ENCODE measurements around the gene PATJ. TPM values are rescaled to one million over a fixed set of nuclear protein-coding genes. Genes with fewer than 3 reads are reported as not detected.

PATJ gene
- polyA plus RNA-seq, 4 donors: 11.5 to 41.5 (median 16.2) TPM

DNA sequence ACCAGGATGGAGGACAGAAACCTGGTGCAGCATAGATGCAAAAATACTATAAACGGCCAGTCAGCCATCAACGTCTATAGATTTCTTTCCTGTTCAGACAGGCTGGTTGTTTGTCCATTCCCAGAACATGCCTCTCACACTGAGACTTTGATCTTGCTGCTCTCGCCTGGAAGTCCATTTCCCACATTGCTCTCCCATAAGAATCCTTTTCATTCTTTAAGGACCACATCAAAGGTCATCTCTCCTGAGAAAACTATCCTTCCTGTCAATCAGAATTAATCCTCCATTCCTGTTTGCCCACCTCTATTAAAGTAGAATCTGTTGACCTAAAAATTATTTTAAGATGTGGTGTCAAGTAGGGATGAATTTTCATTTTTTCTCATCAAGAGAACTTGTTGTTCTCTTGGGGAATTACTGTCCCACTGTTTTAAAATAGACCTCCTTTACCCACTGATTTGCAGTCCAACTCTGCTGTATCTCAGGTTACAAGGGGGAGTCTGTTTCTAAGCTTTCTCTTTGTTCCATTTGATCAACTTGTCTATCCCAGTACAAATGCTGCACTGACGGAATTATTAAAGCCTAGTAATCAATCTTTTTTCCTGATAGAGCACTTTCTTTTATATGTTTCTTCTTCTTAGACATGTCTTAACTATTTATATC is 172.7 kb downstream of the PATJ start:
- 77 to 83% (median 80%) methylated on average over 4 of the region's 4 CpGs for WGBS, 3 donors
- no peak for FAIRE-seq
- DNase-seq: no peak
- H3K4me1 ChIP-seq (ENCODE audit: control insufficient read depth in 3 of 3, insufficient read depth in 2 of 3, low read depth in 1 of 3, low read length in 2 of 3): no peaks in the 10 kb centered on the region
- no peak overlapping the region for H3K27ac ChIP-seq (ENCODE audit: low read depth in 1 of 3, low read length in 2 of 3)
- no peaks in the 10 kb centered on the region for H3K27me3 ChIP-seq (ENCODE audit: control insufficient read depth in 3 of 3, insufficient read depth in 3 of 3, low read length in 3 of 3)
- H3K4me3 ChIP-seq (ENCODE audit: low read depth in 1 of 3, low read length in 3 of 3): no peak overlapping the region
- no peaks in the 10 kb centered on the region for H3K9me3 ChIP-seq (ENCODE audit: control insufficient read depth in 2 of 2, insufficient read depth in 1 of 2, low read depth in 1 of 2, low read length in 1 of 2)
- peaks cover 0 to 26% (median 2%) of the 10 kb centered on the region in 3 donors for H3K36me3 ChIP-seq (ENCODE audit: control insufficient read depth in 3 of 3, insufficient read depth in 2 of 3, low read depth in 1 of 3, low read length in 3 of 3)

DNA sequence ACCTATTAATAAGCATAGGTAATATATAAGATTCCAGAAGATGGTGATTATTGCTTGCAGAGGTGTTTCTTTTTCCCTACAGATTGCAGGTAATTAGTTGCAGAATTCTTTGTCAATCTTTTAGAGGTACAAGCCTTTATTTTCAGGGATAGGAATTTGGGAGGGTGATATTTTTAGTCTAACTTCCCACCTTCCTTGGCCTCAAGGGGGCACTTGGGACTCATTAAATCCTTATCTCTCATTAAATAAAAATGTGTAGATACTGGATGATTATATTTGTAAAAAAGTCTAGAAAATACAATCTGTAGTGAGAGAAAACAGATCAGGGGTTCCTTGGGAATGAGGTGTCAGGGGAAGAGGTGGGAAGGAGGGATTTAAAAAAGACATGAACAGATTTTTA is 179.2 kb downstream of the PATJ start:
- H3K9me3 ChIP-seq (ENCODE audit: control insufficient read depth in 2 of 2, insufficient read depth in 1 of 2, low read depth in 1 of 2, low read length in 1 of 2): peaks cover 0 to 3% of the 10 kb centered on the region in 2 donors
- H3K27ac ChIP-seq (ENCODE audit: low read depth in 1 of 3, low read length in 2 of 3): no peak overlapping the region
- no peak for DNase-seq
- no peaks in the 10 kb centered on the region for H3K27me3 ChIP-seq (ENCODE audit: control insufficient read depth in 3 of 3, insufficient read depth in 3 of 3, low read length in 3 of 3)
- FAIRE-seq: no peak
- H3K4me3 ChIP-seq (ENCODE audit: low read depth in 1 of 3, low read length in 3 of 3): no peak overlapping the region
- no peaks in the 10 kb centered on the region for H3K4me1 ChIP-seq (ENCODE audit: control insufficient read depth in 3 of 3, insufficient read depth in 2 of 3, low read depth in 1 of 3, low read length in 2 of 3)
- peaks cover 0 to 12% (median 2%) of the 10 kb centered on the region in 3 donors for H3K36me3 ChIP-seq (ENCODE audit: control insufficient read depth in 3 of 3, insufficient read depth in 2 of 3, low read depth in 1 of 3, low read length in 3 of 3)

GRCh38 chr1:61922950-61923480 is 180.7 kb downstream of the PATJ start:
- Histone ChIP-seq H3K36me3 (ENCODE audit: control insufficient read depth in 3 of 3, insufficient read depth in 2 of 3, low read depth in 1 of 3, low read length in 3 of 3) (peaks cover 0 to 12% (median 2%) of the 10 kb centered on the region in 3 donors), H3K4me3 (ENCODE audit: low read depth in 1 of 3, low read length in 3 of 3) (no peak overlapping the region), H3K9me3 (ENCODE audit: control insufficient read depth in 2 of 2, insufficient read depth in 1 of 2, low read depth in 1 of 2, low read length in 1 of 2) (peaks cover 0 to 3% of the 10 kb centered on the region in 2 donors), H3K27me3 (ENCODE audit: control insufficient read depth in 3 of 3, insufficient read depth in 3 of 3, low read length in 3 of 3) (no peaks in the 10 kb centered on the region), H3K27ac (ENCODE audit: low read depth in 1 of 3, low read length in 2 of 3) (no peak overlapping the region), H3K4me1 (ENCODE audit: control insufficient read depth in 3 of 3, insufficient read depth in 2 of 3, low read depth in 1 of 3, low read length in 2 of 3) (no peaks in the 10 kb centered on the region)
- DNase-seq (no peak), FAIRE-seq (no peak)
- 91 to 98% (median 94%) methylated on average over 3 of the region's 3 CpGs for WGBS, 3 donors

DNA sequence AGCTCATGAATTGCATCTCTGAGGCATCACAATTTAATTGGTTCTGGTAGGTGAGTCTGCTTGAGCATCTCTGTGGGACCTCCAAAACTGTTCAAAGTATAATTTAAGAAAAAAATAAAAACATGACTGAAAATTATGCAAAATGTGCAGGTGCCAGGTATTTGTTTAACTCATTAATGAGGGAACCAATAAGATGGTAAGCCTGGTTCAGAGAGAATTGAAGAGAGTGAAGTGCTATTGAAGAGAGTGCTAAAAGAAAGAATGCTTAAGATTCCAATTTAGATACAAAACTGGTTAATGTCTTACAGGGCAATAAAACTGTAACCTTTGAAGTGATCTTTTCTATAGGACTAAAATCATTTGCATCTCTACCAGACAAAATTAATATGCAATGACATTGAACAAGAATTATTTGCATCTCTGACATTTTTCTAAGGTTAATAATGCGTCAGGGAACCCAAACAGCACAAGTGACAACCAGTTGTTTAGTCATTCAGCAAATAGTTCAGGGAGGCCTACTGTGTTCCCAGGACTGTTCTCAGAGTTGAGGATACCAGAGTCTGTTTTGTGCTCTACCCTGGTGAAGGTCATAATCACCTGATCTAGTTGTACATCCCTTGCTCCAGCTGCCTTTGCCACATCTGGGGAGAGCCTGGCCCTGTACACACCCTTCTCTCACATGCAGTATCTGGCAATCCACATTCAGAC is 183.5 kb downstream of the PATJ start:
- H3K36me3 ChIP-seq (ENCODE audit: control insufficient read depth in 3 of 3, insufficient read depth in 2 of 3, low read depth in 1 of 3, low read length in 3 of 3): peaks cover 0 to 3% (median 2%) of the 10 kb centered on the region in 3 donors
- FAIRE-seq (no peak), DNase-seq (peak; percentile 1 to 11)
- H3K4me1 ChIP-seq (ENCODE audit: control insufficient read depth in 3 of 3, insufficient read depth in 2 of 3, low read depth in 1 of 3, low read length in 2 of 3): no peaks in the 10 kb centered on the region
- WGBS, 3 donors: 93 to 100% (median 96%) methylated on average over 1 of the region's 1 CpG
- no peak overlapping the region for H3K27ac ChIP-seq (ENCODE audit: low read depth in 1 of 3, low read length in 2 of 3)
- H3K4me3 ChIP-seq (ENCODE audit: low read depth in 1 of 3, low read length in 3 of 3): no peak overlapping the region
- no peaks in the 10 kb centered on the region for H3K27me3 ChIP-seq (ENCODE audit: control insufficient read depth in 3 of 3, insufficient read depth in 3 of 3, low read length in 3 of 3)
- H3K9me3 ChIP-seq (ENCODE audit: control insufficient read depth in 2 of 2, insufficient read depth in 1 of 2, low read depth in 1 of 2, low read length in 1 of 2): no peaks in the 10 kb centered on the region

DNA sequence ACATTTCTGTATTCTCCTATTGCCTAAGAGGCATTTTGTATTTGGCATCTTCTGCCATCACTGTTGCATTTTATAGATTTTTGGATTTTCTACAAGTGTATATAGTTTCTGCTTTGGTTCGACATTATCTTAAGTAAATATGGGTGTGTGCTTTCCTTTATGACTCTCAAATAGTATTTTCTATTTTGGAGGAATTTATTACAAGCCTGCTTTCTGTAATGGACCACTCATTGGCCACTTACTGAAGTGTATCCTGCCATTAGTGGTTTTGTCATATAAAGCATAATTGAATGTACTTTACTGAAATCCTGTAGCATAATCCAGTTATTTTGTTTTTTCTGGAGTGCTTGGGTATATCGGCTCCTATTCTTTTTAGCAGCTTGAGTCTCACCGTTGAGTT is 184.3 kb downstream of the PATJ start:
- Histone ChIP-seq H3K27ac (ENCODE audit: low read depth in 1 of 3, low read length in 2 of 3) (no peak overlapping the region), H3K36me3 (ENCODE audit: control insufficient read depth in 3 of 3, insufficient read depth in 2 of 3, low read depth in 1 of 3, low read length in 3 of 3) (peaks cover 0 to 3% (median 2%) of the 10 kb centered on the region in 3 donors), H3K4me1 (ENCODE audit: control insufficient read depth in 3 of 3, insufficient read depth in 2 of 3, low read depth in 1 of 3, low read length in 2 of 3) (no peaks in the 10 kb centered on the region), H3K4me3 (ENCODE audit: low read depth in 1 of 3, low read length in 3 of 3) (no peak overlapping the region), H3K9me3 (ENCODE audit: control insufficient read depth in 2 of 2, insufficient read depth in 1 of 2, low read depth in 1 of 2, low read length in 1 of 2) (no peaks in the 10 kb centered on the region), H3K27me3 (ENCODE audit: control insufficient read depth in 3 of 3, insufficient read depth in 3 of 3, low read length in 3 of 3) (no peaks in the 10 kb centered on the region)
- no peak for FAIRE-seq
- whole genome bisulfite sequencing, 3 donors: 72 to 77% (median 73%) methylated on average over 3 of the region's 3 CpGs
- DNase-seq: no peak

- Histone ChIP-seq H3K27me3 (ENCODE audit: control insufficient read depth in 3 of 3, insufficient read depth in 3 of 3, low read length in 3 of 3) (no peaks in the 10 kb centered on the region), H3K36me3 (ENCODE audit: control insufficient read depth in 3 of 3, insufficient read depth in 2 of 3, low read depth in 1 of 3, low read length in 3 of 3) (no peaks in the 10 kb centered on the region), H3K27ac (ENCODE audit: low read depth in 1 of 3, low read length in 2 of 3) (no peak overlapping the region), H3K9me3 (ENCODE audit: control insufficient read depth in 2 of 2, insufficient read depth in 1 of 2, low read depth in 1 of 2, low read length in 1 of 2) (no peaks in the 10 kb centered on the region), H3K4me1 (ENCODE audit: control insufficient read depth in 3 of 3, insufficient read depth in 2 of 3, low read depth in 1 of 3, low read length in 2 of 3) (no peaks in the 10 kb centered on the region), H3K4me3 (ENCODE audit: low read depth in 1 of 3, low read length in 3 of 3) (no peak overlapping the region)
- FAIRE-seq (no peak), DNase-seq (no peak)
- WGBS, 3 donors: 96% methylated on average over 5 of the region's 5 CpGs
These were observed 187.9 kb downstream of the PATJ start for GRCh38 chr1:61930116-61930645.

GRCh38 chr1:61931587-61932279 is 189.5 kb downstream of the PATJ start:
- no peaks in the 10 kb centered on the region for H3K9me3 ChIP-seq (ENCODE audit: control insufficient read depth in 2 of 2, insufficient read depth in 1 of 2, low read depth in 1 of 2, low read length in 1 of 2)
- no peak for DNase-seq

GRCh38 chr1:61935516-61935915 is 193.2 kb downstream of the PATJ start:
- Histone ChIP-seq H3K9me3 (ENCODE audit: control insufficient read depth in 2 of 2, insufficient read depth in 1 of 2, low read depth in 1 of 2, low read length in 1 of 2) (no peaks in the 10 kb centered on the region), H3K36me3 (ENCODE audit: control insufficient read depth in 3 of 3, insufficient read depth in 2 of 3, low read depth in 1 of 3, low read length in 3 of 3) (peaks cover 0 to 3% (median 0%) of the 10 kb centered on the region in 3 donors), H3K4me1 (ENCODE audit: control insufficient read depth in 3 of 3, insufficient read depth in 2 of 3, low read depth in 1 of 3, low read length in 2 of 3) (no peaks in the 10 kb centered on the region), H3K4me3 (ENCODE audit: low read depth in 1 of 3, low read length in 3 of 3) (no peak overlapping the region), H3K27ac (ENCODE audit: low read depth in 1 of 3, low read length in 2 of 3) (no peak overlapping the region), H3K27me3 (ENCODE audit: control insufficient read depth in 3 of 3, insufficient read depth in 3 of 3, low read length in 3 of 3) (no peaks in the 10 kb centered on the region)
- 95 to 100% (median 96%) methylated on average over 3 of the region's 3 CpGs for WGBS, 3 donors
- FAIRE-seq (no peak), DNase-seq (no peak)

More at GRCh38 chr1:61931587-61932279, 189.5 kb downstream of the PATJ start:
- Histone ChIP-seq H3K27me3 (ENCODE audit: control insufficient read depth in 3 of 3, insufficient read depth in 3 of 3, low read length in 3 of 3) (no peaks in the 10 kb centered on the region), H3K4me1 (ENCODE audit: control insufficient read depth in 3 of 3, insufficient read depth in 2 of 3, low read depth in 1 of 3, low read length in 2 of 3) (no peaks in the 10 kb centered on the region), H3K36me3 (ENCODE audit: control insufficient read depth in 3 of 3, insufficient read depth in 2 of 3, low read depth in 1 of 3, low read length in 3 of 3) (peaks cover 0 to 3% (median 0%) of the 10 kb centered on the region in 3 donors), H3K4me3 (ENCODE audit: low read depth in 1 of 3, low read length in 3 of 3) (no peak overlapping the region), H3K27ac (ENCODE audit: low read depth in 1 of 3, low read length in 2 of 3) (no peak overlapping the region)
- WGBS, 3 donors: 94 to 98% (median 95%) methylated on average over 3 of the region's 3 CpGs
- FAIRE-seq: no peak
